ENCODE data around the gene MAP2K3. TPM values are rescaled to one million over a fixed set of nuclear protein-coding genes. Genes with fewer than 3 reads are reported as not detected.
"Not testable (repeated sequence)": the region's sequence is repeated elsewhere in the genome, so short reads cannot be mapped to it uniquely, and the experiment has no call there.

MAP2K3 gene
- total RNA-seq, 1 experiment from 2014 or later = 20.7 TPM

DNA sequence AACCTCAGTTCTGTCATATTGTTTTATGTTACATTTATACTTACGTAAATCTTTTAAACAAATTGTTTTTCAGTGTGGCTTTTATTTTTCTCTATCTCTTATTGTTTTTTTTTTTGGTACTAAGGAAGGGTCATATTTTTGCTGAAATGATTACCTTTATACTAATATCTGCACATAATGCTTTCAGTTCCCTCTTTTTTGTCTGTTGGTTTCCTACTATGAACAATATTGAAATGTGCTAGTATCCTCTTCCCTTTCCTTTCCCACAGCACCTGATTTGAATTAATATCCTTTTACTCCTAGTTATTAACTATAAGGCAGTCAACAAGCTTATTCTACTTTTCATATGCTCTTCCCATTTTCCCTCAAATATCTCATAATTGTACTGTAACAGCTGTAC, 43.4 kb downstream of the MAP2K3 start:
- not testable (repeated sequence) for DNase-seq (ENCODE audit: low read depth)

DNA sequence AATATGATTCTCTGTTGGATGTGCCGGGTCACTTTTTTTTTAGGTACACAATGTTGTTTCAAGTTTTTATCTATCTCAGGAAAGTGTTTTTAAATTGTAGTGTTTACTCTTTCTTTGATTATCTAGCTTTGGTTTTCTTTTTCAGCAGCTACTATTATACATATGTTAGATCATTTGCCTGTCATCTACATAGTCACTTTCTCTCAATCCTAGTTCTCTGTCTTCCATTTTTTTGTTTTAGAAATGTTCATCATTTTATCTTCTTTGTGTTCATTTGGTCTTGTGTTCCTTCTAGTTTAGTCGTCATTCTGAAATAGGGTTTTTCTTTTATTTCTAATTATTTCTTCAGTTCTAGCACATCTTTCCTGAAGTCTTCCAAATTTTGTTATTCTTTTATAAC, 44.3 kb downstream of the MAP2K3 start:
- not testable (repeated sequence) for DNase-seq (ENCODE audit: low read depth)

DNA sequence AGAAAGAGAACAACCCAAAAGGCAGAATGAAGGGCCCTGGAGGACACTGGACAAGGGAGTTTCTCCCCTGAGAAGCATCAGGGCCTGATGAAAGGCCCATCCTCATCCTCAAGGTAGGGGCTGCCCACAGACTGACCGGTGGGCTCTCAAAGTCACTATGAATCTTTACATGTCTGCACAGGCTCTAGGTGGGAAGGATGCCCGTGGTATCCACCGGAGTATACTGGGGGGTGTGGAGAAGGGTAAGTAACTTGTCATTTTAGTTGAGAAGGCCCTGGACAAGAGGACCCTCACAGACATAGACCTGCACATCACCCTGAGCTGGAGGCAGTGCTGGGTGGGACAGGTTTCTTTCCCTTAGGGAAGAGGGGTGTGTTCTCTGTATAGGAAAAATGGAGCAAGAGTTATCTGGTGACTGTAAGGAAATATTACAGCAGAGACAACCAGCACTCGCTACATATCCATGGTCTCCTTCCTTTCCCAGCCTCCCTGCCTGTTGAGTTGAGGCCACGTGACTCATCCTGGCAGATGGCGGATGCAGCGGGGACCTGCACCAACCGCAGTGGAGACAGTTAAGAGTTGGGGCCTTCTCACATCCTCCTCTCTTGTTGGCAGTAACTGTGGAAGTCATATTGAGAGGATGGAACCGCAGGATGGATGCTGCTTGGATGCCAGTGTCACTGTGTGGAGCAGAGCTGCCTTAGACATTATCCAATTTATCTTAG, 46.1 kb downstream of the MAP2K3 start:
- no peak for DNase-seq (ENCODE audit: low read depth)

DNA sequence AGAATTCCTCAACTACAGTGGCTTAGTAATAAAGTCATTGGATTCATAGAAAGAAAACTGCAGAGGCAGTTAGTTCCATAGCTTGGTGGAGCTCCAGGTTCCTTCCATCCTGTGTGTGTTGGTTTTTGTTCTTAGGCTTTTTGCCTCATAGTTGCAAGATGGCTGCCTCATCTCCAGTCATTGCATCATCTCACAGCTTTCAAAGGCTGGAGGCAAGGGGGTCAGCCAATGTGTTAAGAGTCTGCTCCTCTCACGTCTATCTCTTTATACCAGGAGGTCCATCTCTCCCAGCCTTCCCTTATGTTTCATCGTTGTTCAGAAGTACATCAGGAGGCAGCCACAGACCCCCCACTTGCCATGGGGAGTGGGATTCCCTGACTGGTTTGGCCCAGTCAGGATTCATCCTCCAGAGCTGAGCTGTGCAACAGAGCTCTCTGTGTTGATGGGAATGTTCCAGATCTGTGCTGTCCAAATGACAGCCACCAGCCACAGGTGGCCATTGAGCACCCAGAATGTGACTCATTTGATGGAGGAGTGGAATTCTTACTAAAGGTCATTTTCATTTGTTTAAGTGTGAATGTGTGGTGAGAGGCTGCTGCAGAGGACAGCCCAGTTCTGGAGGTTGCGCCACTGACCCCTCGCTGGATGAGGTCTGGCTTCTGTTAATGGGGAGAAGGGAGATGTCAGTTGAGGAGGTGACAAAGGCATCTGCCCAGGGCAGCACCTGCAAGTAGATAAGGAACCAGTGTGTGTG, 52.2 kb downstream of the MAP2K3 start:
- DNase-seq (ENCODE audit: low read depth) = peak; percentile 14

DNA sequence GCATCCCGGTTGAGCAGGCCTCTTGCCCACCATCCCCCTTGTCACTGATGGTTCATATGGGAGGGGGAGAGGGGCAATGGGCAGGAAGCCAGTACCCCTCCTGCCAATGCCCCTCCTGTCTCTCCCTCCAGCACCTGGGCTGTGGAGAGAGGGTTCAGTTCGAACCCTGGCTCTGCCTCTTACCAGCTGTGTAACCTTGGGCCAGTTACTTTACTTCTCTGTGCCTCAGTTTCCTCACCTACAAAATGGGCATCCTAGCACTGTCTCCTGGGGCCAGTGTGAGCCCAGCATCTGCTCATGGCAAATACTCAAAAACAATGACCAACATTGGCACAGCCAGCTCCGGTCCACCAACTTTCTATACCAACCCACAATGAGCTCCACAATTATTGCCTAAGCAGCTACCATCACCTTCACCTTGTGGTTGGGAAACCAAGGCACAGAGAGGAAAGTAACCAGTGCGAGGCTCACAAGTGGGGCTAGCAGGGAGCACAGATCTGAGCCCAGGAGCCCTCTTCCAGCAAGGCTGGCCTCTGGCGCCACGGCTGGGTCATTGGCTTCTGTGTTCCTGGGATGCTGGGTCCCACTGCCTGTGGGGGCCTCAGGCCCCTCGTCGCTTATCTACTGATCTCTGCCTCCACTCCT, 53.6 kb downstream of the MAP2K3 start:
- DNase-seq (ENCODE audit: low read depth) = not testable (repeated sequence)

DNA sequence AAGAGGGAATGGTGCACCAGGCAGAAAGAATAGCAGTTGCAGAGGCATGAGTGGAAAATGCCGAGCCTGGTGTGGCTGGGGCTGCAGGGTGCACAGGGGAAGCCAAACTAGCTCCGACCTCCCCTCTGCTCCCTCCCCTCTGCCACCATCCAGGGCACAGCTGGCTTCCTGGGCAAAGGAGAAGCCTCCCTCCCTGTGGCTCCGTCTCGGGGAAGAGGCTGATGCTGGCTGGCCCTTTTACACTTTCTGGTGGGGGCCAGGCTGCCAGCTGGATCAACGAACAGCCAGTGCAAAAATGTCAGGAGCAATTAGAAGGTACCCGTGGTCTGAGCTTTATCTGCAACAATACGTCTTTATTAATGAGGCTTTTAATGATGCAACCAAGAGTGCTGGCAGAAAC, 54.5 kb downstream of the MAP2K3 start:
- no peak for DNase-seq (ENCODE audit: low read depth)

DNA sequence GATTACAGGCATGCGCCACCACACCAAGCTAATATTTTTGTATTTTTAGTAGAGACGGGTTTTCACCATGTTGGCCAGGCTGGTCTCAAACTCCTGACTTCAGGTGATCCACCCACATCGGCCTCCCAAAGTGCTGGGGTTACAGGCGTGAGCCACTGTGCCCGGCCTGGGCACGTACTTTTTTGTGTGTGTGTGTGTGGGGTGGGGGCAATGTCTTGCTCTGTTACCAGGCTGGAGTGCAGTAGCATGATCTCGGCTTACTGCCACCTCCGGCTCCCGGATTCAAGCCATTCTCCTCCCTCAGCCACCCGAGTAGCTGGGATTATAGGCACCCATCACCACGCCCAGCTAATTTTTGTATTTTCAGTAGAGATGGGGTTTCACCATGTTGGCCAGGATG, 55.1 kb downstream of the MAP2K3 start:
- not testable (repeated sequence) for DNase-seq (ENCODE audit: low read depth)

DNA sequence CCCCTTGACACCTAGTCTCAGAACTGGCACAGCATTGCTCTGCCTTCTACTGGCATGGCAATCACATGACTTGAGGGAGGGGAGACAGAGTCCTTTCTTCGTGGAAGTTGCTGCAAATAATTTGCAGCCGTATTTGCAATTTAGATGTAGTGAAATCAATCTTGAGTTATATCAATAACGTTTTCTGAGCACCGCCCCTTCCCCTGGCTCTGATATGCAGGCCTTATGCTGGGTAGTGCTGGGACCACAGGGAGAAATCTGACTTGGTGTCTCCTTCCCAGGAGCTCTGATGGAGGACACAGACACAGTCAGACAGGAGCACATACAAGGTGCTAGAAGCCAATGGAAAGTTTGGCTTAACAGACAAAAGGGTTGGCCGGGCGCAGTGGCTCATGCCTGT, 55.9 kb downstream of the MAP2K3 start:
- not testable (repeated sequence) for DNase-seq (ENCODE audit: low read depth)

DNA sequence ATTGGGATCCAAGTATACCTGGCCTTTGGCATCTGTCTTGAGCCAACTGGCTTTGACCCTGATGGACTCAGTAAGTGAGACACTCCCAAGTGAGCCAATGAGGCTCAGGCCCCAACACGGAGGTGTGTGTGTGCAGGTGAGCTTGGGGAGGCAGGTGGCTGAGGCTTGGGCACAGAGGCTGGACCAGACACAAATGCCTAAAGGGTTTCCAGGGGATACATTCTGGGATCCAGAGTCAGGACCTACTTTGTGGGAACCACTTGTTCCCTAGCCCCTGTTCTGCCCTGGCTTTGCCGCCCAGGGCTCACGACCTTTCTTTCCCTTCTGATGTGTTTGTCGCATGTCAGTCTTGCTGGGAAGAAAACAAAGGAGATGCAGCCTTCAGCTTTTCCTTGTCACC, 56.8 kb downstream of the MAP2K3 start:
- not testable (repeated sequence) for DNase-seq (ENCODE audit: low read depth)

DNA sequence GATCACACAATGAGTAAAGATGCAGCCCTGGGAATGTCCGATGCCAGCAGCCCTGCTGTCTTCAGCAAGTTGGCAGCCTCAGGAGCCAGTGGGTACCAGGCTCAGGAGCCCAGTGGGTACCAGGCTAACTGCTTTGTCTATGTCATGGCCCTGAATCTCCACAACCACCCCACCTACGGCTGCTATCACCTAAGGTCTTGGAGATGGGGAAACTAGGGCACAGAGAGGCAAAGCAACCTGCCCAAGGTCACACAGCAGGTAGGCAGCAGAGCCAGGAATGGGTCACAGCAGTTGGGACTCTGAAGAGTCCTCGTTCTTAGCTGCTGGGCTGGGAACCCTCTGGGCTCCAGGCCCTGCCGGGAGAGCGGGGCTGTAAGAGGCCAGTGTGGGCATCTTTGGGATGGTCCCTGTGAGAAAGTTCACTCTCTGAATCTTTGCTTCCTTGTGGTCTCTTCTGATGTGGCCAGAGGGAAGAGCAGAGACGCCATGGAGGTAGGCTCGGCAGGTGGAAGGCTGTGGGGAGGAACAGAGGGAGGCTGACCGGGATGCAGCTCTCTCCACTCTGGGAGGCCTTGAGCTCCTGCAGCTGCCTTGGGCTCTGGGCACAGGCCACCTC, 57.5 kb downstream of the MAP2K3 start:
- not testable (repeated sequence) for DNase-seq (ENCODE audit: low read depth)

DNA sequence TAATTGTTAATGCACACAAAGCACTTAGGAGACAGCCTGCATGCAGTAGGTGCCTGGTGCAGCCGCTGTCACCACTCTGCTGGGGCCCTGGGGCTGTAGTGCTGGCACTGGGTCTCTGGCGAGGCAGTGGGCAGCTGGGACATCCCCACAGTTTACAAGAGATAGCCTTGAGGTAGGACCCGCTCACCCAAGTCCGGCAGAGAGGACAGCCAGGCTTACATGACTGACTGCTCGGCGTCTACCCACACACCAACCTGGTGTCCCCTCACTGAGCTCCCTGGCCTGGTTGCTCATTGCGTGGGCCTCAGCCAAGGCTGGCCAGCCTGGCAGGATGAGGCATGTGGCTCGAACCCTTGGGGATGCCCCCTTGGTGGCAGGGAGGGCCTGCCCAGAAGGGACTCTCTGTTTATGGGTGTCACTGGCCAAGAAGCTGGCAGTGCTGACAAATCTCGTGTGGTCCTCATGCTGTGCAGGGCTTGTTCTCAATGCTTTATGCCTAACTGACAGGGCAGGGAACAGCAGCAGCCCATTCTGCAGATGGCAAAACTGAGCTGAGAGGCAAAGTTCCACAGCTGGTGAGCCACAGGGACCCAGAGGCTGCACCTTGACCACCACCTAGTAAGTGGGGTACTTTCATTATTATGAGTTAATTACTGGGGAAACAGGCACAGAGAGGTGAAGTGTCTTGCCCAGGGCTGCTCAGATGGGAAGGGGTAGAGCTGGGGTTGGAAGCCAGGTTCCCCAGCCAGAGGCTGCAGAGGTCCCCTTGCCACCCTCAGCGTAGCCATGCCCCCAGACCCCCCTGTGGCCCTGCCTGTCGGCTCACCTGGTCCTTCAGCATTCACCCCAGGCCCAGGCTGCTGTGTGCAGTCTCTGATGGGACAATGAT, 58.8 kb downstream of the MAP2K3 start:
- not testable (repeated sequence) for DNase-seq (ENCODE audit: low read depth)

DNA sequence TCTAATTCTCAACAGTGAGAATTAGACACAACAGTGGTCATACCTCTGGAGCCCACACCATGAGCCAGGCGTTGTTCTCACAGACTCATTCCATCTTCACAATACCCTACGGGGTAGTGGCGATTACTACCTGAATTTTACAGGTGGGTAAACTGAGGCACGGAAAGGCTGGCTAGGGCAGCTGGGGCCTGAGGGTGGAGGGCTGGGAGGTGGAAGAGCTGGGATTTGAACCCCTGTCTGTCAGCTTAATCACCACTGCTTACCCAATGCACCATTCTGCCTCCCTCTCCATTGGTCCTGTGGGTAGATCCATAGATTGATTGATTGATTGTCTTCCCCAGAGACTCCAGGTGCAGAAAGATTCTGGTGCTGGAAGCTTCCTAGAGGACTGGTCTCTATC, 60.3 kb downstream of the MAP2K3 start:
- not testable (repeated sequence) for DNase-seq (ENCODE audit: low read depth)

DNA sequence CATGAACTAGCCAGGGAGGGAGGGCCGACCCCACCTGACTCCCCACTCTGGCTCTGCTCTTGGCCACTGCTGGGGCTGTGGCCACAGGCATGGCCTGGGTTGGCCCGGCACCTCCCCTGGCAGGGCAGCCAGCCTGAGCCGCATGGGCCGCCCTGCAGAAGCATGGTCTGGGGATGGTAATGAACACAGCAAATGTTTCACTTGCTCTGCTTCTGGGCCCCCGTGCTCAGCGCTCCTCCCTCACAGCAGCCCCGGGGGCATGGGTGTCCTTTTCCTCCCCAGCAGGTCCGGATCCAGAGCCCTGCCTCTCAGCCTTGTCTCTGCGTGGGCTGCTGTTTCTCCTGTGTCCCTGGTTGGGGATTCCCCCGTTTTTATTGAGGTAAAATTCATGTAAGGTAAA, 60.7 kb downstream of the MAP2K3 start:
- DNase-seq (ENCODE audit: low read depth) = peak; percentile 14

DNA sequence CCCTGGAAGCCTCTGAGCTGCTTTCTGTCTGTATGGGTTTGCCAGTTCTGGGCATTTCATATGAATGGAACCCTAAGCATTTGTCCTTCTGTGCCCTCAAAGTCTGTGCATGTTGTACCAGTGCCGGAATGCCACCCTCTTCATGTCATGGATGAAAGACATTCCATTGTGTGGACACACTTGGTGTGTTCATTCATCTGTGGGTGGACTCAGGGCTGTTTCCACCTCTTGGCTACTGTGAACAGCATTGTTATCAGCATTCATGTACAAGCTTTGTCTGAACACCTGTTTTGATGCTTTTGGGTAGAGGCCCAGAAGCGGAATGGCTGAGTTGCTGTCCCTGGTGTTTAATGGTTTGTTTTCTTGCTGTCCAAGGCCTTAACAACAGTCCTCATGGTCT, 61.6 kb downstream of the MAP2K3 start:
- not testable (repeated sequence) for DNase-seq (ENCODE audit: low read depth)

DNA sequence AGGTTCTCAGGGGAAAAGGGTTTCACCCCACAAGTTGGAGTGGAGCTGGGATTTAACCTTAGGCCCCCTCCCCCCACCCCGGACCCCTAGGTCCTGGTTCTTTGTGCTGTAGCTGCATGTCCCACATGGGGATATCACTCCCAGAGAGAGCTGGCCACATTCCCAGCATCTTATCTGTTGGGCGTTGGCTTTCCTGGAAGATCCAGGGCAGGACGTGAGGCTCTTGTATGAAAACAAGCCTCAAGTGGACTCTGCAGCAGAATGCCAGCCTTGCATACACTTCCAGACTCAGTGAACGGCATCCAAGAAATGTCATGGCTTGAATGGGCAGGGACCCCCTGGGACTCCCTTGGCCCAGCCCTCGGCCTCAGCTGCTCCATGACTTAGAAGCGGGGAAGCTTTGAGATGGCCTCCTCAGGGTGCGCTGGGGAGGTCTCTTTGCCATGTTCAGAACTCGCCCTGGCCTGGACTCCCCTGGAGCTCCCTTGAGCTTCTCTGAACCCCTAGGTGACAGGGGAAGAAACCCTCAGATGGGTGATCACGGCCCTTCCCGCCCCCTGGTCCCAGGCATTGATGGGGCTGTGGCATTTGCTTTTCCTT, 62.2 kb downstream of the MAP2K3 start:
- not testable (repeated sequence) for DNase-seq (ENCODE audit: low read depth)

DNA sequence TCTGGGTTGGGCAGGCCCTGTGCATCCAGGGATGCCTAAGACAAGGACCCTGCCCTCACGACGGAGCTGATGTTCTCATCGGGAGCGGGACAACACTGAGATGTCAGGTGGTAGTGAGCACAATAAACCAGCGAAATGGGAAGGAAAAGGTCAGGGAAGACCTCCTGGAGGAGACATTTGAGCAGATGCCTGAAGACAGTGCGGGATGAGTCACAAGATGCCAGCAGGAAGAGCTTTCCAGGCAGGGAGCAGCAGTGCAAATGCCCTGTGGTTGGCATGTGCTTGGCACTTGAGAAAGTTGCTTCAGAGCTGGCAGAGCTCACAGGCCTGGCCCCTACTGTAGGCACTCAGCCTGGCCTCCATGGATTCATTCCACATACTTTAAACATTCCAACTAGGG, 63.1 kb downstream of the MAP2K3 start:
- DNase-seq (ENCODE audit: low read depth) = not testable (repeated sequence)

DNA sequence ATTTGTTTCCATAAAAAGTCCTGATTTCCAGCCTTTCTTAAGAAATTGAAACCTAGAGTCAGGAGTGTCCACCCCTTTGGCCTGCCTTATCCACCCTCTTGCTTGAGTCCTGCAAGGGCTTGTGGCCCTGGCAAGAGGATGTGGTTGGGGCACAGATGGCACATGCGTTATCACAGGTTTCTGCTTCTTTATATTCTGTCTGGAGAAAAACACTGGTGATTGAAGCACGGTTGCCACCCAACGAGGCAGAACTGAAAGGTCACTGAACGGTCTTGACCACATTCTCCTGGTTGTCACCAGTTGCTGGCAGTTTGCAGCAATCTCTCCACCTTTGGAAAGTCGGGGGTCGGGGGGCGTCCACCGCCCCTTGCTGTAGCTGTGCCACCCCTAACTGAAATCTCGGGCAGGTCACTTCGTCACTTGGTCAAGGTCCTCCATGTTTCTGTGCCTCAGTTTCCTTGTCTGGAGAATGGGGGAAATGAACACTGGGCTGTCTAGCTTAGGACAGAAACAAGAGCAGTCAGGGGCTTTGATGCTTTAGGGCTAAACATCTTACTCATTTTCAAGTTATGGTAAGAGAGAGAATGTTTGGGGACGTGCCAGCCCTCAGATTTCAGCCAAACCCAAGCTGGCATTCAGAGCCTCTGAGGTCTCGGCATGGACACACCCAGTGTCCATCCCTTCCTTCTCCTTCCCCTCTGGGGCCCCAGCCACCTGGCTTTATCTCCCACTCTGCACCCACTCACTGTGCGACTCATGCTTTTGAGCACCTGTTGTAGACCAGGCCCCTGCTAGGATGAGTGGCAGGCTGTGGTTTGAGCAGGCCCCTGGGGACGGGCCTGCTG, 63.8 kb downstream of the MAP2K3 start:
- DNase-seq (ENCODE audit: low read depth) = peak; percentile 44

DNA sequence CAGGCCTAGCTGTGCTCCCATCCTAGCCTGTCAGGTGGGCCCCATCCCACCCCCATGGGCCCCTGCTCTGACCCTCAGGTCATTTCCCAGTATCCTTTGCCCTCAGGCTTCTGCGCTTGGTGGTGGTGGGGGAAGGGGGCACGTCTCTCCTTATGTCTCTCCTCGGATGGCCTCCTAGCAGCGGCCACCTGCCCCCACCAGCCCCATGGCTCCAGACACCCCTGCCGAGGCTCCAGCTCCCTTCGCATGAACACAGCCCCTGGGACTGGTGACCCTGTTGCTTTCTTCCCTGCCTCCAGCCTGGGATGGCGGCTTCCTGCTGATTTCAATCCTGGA, 64.4 kb downstream of the MAP2K3 start:
- DNase-seq (ENCODE audit: low read depth) = not testable (repeated sequence)

DNA sequence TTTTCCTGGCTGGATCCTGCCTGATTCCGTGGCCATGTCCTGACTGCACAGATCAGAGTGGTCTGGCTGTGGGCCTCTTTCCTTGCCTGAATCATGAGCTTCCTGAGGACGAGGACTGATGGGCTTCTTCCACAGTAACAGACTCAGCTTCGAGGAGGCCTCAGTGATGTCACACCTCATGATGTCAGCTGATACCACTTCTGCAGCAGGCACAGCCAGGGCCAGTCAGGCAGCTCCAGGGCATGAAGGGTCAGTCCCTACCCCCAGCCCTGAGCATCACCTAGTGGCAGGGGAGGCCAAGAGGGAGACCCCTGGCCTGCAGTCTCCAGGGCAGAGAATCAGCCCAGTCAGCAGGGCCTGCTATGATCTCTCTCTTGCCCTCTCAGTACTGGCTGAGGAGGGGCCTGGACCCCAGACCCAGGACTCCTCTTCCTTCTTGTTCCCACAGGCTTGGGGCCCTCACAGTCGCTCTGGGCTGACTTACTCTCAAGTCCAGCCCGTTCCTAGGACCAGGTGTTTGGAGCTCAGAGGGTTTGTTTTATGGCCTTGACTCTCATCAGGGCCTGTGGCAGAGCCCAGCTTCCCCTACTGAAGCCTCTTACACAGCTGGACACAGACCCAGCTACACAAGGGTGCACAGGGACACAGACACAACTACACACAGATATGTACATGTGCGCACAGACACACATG, 65.0 kb downstream of the MAP2K3 start:
- DNase-seq (ENCODE audit: low read depth) = not testable (repeated sequence)
